ENCODE data around the gene ZC4H2.
A peak's percentile ranks its signal among the peaks of the same experiment; 100 is the strongest.
"Not testable (repeated sequence)": the region's sequence is repeated elsewhere in the genome, so short reads cannot be mapped to it uniquely, and the experiment has no call there.

ZC4H2 gene, protein sequence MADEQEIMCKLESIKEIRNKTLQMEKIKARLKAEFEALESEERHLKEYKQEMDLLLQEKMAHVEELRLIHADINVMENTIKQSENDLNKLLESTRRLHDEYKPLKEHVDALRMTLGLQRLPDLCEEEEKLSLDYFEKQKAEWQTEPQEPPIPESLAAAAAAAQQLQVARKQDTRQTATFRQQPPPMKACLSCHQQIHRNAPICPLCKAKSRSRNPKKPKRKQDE

GRCh38 chrX:64975989-64976672 lies at the start of gene ZC4H2:
Gene ZC4H2 (minus strand): TSS chrX:64976450. CDS start chrX:64976377, 73 bp downstream.
- DNase-seq (ENCODE audit: low read depth in 2 of 2), result peak; percentile 43 to 59

- no peak for DNase-seq (ENCODE audit: low read depth in 2 of 2)
Observed at GRCh38 chrX:65017451-65017850, 41.2 kb upstream of the ZC4H2 start.

GRCh38 chrX:65014230-65014629 lies 38.0 kb upstream of the ZC4H2 start:
- no peak for DNase-seq (ENCODE audit: low read depth in 2 of 2)

DNA sequence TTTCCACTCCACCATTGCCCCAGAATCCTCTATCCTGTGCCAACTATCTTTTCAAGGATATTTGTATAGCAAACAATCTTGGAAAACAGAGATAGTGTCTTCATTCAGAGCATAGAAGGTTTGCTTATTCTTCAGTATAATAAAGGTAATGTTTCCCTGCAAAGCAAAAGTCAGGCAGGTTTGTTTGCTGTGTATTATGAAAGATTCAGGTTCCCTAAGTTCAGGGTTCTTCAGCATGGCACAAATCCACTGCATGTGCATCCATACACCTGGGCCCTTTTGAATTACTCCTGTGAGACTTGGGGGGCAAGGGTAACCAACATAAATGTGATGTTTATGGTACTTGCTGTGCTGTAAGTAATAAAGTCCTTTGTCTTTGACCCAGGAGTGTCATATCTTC lies 33.2 kb upstream of the ZC4H2 start:
- no peak for DNase-seq (ENCODE audit: low read depth in 2 of 2)

- not testable (repeated sequence) for DNase-seq (ENCODE audit: low read depth in 2 of 2)
Observed at GRCh38 chrX:65002208-65002607, 26.0 kb upstream of the ZC4H2 start.

- DNase-seq (ENCODE audit: low read depth in 2 of 2), result no peak
Observed at GRCh38 chrX:64996805-64997204, 20.6 kb upstream of the ZC4H2 start.

GRCh38 chrX:64994131-64994798 lies 18.0 kb upstream of the ZC4H2 start:
- DNase-seq (ENCODE audit: low read depth in 2 of 2), result no peak

- DNase-seq (ENCODE audit: low read depth in 2 of 2), result no peak
Observed at GRCh38 chrX:64977830-64978229, 1.6 kb upstream of the ZC4H2 start.

- no peak for DNase-seq (ENCODE audit: low read depth in 2 of 2)
Observed at GRCh38 chrX:64977051-64977450, 801 bp upstream of the ZC4H2 start.

- DNase-seq (ENCODE audit: low read depth in 2 of 2), result no peak
Observed at GRCh38 chrX:64976673-64977040, 407 bp upstream of the ZC4H2 start.

GRCh38 chrX:64975491-64975890 lies 759 bp downstream of the ZC4H2 start:
- no peak for DNase-seq (ENCODE audit: low read depth in 2 of 2)

- DNase-seq (ENCODE audit: low read depth in 2 of 2), result no peak
Observed at GRCh38 chrX:64925480-64925879, 50.8 kb downstream of the ZC4H2 start.

DNA sequence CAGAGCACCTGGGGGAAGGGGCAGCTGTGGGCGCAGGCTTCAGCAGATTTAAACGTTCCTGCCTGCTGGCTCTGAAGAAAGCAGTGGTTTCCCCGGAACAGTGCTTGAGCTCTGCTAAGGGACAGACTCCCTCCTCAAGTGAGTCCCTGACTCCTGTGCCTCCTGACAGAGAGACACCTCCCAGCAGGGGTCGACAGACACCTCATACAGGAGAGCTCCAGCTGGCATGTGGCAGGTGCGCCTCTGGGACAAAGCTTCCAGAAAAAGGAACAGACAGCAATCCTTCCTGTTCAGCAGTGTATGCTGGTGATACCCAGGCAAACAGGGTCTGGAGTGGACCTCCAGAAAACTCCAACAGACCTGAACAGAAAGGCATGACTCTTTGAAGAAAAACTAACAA lies 68.1 kb downstream of the ZC4H2 start:
- DNase-seq (ENCODE audit: low read depth in 2 of 2), result no peak

- DNase-seq (ENCODE audit: low read depth in 2 of 2), result no peak
Observed at GRCh38 chrX:64894454-64895038, 81.7 kb downstream of the ZC4H2 start.

DNA sequence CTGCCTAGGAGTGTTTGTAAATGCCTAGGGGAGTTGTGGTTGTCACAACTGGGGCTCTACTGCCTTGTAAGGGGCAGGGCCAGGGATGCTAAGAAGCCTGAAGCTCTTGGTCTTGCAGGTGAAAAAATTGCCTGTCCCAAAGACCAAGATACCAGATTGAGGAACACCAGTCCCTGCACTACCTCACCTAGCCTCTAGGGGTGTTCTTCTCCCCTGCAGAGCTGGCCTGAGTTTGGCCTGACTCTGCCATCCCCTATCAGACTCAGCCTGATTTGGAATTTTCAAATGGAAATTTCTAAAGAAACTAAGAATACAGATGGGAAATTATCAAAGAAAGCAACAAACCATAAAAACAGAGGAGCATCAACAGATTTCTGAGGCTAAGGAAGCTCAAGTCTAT lies 90.4 kb downstream of the ZC4H2 start:
- no peak for DNase-seq (ENCODE audit: low read depth in 2 of 2)

GRCh38 chrX:64878709-64879108 lies 97.5 kb downstream of the ZC4H2 start:
- DNase-seq (ENCODE audit: low read depth in 2 of 2), result not testable (repeated sequence)

DNA sequence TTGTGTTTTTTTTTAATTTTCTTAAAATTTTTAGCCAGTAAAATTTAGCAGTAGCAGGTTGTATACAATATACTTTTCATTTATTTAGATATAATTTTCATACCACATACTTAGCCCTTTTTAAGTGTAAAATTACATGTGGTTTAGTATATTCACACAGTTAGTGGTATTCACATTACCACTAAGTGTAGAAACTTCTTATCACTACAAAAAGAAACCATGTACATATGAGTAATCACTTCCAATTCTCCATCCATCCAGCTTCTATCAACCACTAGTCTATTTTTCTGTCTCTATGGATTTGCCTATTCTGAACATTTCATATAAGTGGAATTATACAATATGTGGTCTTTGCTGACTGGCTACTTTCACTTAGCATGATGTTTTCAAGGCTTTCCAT lies 109.0 kb downstream of the ZC4H2 start:
- no peak for DNase-seq (ENCODE audit: low read depth in 2 of 2)

Measured in fibroblast of skin of left quadriceps (primary cell).